BJ (cell line): ENCODE results near the gene TSACC. TPM values are rescaled to one million over a fixed set of nuclear protein-coding genes. Genes with fewer than 3 reads are reported as not detected.

Source experiments
- CTCF ChIA-PET: fragments of 350-600 bp; formaldehyde crosslinking; extraction: SDS; loops from one replicate; lab custom pipeline; 2021; ENCODE audit warnings: antibody characterized with exemption, inconsistent platforms; lab: Yijun Ruan, JAX
- POLR2A ChIA-PET: fragments of 300-600 bp; sonication (Branson Sonifier 250); formaldehyde crosslinking; extraction: SDS; loops from one replicate; lab custom pipeline; 2021; ENCODE audit warnings: antibody characterized with exemption; lab: Charles Lee
- DNase-seq: peaks from one replicate; pipeline ENCODE4 v3.0.0-alpha.2; 2011; ENCODE audit warnings: low read depth
- H3K27me3 ChIP-seq: 2 replicates; pipeline ENCODE4 v1.6.0; 2011; ENCODE audit warnings: low read length; ENCODE audit not compliant: control insufficient read depth, insufficient read depth
- H3K36me3 ChIP-seq: 2 replicates; pipeline ENCODE4 v1.5.1; 2011; ENCODE audit warnings: low read length; ENCODE audit not compliant: control insufficient read depth, insufficient read depth
- H3K4me3 ChIP-seq: 2 replicates; pipeline ENCODE4 v1.5.1; 2011; ENCODE audit warnings: low read depth, mild to moderate bottlenecking, control low read depth, low read length
- polyA plus RNA-seq: library from polyadenylated mRNA; depleted of rRNA; stranded (reverse); fragments of >200 nt; gene quantifications from 2 replicates; pipeline ENCODE4 v1.2.3, GENCODE V29; 2011
- TF ChIP-seq, protein P1 (sequence below): IDR thresholded peaks from 2 replicates; pipeline ENCODE4 v1.5.1; 2011; ENCODE audit warnings: low read depth, mild to moderate bottlenecking, control low read depth, inconsistent platforms, low read length, moderate library complexity; ENCODE audit not compliant: insufficient read depth

The TSACC gene
- polyA plus RNA-seq, 1 experiment = 0.52 TPM

DNA sequence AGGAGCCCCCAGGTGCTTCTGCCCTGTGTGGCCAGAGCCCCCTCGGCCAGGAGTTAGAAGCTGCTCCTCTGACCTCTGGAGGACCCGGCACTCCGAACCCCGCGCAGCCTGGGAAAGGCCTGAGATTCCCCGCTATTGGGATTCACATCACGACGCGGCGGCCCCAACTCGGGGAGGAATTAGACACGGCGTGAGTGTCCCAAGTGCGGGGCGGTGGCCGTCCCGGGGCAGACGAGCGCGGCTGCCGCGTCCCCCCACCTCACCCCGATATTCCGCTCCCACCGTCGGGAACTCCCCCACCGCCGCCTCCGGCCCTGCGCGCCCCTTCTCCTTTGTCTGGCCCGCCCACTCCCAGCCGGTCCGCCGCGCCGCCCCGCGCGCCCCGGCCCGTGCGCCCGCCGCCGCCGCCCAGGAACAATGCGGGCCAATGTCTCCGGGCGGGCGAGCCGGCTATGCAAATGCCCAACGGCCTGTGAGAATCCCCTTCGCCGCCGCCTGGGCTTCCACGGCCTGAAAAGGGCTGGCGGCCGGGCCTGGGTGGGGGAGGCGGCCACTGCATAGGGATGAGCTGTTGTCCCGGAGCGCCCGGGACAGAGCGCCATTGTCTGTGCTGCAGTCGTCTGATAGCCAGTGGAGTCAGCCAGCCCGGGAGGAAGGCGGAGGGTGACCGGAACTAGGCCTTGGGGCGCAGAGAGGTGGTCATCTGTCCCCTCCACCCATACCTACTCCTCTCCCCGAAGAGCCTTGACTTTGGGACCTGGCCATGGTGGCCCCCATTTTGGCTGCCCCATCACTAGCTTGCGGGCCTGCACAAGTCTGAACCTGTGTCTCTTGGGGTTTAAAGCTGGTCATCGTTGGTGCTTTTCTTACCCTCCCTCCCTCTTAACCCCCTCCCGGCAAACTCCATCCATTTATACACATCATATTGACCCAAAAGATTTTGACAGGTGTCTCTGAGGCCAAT is 50.1 kb downstream of the TSACC start:
- DNase-seq = no peak
- ChIA-PET CTCF (interaction anchor here (1.0 to 3.2 kb wide), 4 partner anchors 12 to 220 kb away, joined by 3 to 28 read pairs (median 4); no protein-coding TSS in a partner anchor), POLR2A (no interaction called here)
- Histone ChIP-seq H3K27me3 (peaks cover 34% of the 10 kb centered on the region), H3K4me3 (no peak overlapping the region), H3K36me3 (no peaks in the 10 kb centered on the region)
- TF ChIP-seq, protein P1, sequence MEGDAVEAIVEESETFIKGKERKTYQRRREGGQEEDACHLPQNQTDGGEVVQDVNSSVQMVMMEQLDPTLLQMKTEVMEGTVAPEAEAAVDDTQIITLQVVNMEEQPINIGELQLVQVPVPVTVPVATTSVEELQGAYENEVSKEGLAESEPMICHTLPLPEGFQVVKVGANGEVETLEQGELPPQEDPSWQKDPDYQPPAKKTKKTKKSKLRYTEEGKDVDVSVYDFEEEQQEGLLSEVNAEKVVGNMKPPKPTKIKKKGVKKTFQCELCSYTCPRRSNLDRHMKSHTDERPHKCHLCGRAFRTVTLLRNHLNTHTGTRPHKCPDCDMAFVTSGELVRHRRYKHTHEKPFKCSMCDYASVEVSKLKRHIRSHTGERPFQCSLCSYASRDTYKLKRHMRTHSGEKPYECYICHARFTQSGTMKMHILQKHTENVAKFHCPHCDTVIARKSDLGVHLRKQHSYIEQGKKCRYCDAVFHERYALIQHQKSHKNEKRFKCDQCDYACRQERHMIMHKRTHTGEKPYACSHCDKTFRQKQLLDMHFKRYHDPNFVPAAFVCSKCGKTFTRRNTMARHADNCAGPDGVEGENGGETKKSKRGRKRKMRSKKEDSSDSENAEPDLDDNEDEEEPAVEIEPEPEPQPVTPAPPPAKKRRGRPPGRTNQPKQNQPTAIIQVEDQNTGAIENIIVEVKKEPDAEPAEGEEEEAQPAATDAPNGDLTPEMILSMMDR = no peak

DNA sequence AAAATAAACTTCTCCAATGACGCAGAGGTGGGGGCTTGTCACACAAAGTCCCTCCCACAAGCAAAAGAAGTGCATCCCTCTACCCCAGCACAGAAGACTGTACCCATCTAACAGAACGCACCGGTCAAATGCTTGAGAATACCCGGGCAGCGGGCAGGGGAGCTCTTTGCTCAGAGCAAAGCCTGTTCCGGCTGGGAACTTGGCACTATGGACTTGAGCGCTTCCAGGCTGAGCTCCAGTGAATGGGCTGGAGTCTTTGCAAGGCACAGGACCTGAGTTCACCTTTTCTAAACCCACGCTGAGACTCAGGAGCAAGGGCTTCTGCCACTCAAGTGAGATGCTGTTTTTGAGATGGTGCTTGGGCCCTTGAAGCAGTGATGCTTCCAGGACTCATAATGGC is 51.0 kb downstream of the TSACC start:
- Histone ChIP-seq H3K36me3 (no peaks in the 10 kb centered on the region), H3K4me3 (no peak overlapping the region), H3K27me3 (peaks cover 34% of the 10 kb centered on the region)
- TF ChIP-seq, protein P1 = no peak
- CTCF ChIA-PET = interaction anchor here (0.9 to 3.2 kb wide), 7 partner anchors 13 to 219 kb away, joined by 3 to 28 read pairs (median 3); no protein-coding TSS in a partner anchor
- DNase-seq = no peak
- POLR2A ChIA-PET = no interaction called here

DNA sequence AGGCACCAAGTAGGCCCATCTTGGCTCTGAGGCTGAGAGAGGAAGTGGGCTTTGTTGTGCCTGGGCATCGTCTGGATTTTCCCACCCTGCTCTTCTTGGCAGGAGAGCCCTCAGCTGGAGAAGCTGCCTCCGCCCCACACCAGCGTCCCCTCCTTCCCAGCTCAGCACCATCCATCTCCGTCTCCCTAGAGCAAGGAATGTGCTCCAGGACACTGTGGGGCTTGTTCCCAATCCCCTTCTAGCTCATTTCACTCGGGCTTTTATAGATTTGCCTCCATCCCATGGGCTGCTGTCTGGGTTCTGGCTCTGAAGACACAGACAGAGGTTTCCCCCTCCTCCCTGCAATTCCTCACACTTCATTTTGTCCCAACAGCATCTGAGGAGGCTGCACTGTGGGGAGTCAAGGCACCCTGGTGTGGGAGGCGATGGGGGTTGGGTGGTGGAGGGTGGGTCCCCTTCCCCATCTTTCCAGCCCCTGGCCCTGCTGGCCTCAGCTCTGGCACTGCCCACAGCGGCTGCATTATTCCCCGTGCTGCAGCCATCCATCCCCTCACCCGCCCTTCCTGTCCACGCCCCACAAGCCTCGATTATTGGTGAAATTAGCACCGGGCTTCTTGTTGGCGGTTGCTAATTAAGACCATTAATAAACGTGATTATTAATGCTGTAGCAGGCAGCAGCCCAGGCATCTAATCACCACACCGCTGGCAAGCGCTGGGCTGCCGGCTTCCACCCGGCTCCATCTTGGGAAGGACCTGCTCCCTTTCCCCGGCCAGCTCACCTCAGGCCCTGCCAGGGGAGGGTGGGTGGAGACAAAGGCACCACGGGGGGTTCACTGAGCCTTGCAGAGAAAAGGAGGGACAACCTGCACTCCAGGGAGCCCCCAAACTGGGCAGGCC is 52.4 kb downstream of the TSACC start:
- no peak for DNase-seq
- POLR2A ChIA-PET = no interaction called here
- peaks cover 34% of the 10 kb centered on the region for H3K27me3 ChIP-seq

DNA sequence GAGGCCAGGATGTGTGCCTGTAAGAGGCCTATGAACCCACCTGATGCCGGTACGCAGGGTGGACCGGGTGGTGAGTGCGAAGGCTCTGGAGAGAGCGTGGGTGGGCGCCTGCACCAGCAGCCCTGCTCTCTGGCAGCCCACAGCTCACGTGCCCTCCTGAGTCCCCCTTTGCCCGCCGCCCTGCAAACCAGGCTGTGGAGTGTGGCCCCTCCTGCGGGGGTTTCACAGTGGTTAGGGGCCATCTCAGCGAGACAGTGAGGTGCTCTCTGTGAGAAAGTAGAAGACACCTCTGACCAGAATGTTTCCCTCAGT is 53.0 kb downstream of the TSACC start:
- Histone ChIP-seq H3K4me3 (no peak overlapping the region), H3K36me3 (no peaks in the 10 kb centered on the region), H3K27me3 (peaks cover 33% of the 10 kb centered on the region)
- CTCF ChIA-PET = interaction anchor here (1.1 to 3.2 kb wide), 2 partner anchors 54 to 55 kb away, joined by 5 to 28 read pairs; no protein-coding TSS in a partner anchor
- POLR2A ChIA-PET = no interaction called here
- TF ChIP-seq, protein P1 = no peak
- no peak for DNase-seq

More for the DNA sequence above, 52.4 kb downstream of the TSACC start:
- TF ChIP-seq, protein P1 = no peak
- Histone ChIP-seq H3K4me3 (no peak overlapping the region), H3K36me3 (no peaks in the 10 kb centered on the region)
- CTCF ChIA-PET = interaction anchor here (1.4 to 3.2 kb wide), 3 partner anchors 37 to 55 kb away, joined by 3 to 28 read pairs (median 5); no protein-coding TSS in a partner anchor

DNA sequence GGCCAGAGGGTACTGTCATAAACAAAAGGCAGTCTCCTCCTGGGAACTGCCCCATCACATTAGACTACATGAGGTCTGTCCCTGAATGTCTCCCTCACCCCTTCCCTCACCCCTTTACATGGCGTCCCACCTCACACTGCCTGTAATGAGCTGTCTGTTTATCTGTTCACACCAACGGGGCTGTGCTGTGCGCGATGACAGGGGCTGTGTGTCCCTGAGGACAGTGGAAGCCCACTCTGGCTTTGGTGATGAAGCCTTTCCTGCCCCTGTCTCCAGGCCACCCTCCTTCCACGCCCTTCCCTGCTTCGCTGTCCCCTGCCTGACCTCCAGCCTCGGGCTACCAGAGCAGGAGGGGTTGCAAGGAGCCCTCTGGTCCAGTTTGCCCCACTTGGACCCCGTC is 53.4 kb downstream of the TSACC start:
- TF ChIP-seq, protein P1 = no peak
- no peak for DNase-seq
- POLR2A ChIA-PET = no interaction called here
- CTCF ChIA-PET = interaction anchor here (1.1 kb wide), 1 partner anchor 54 kb away, joined by 5 read pairs; no protein-coding TSS in a partner anchor
- Histone ChIP-seq H3K36me3 (no peaks in the 10 kb centered on the region), H3K4me3 (no peak overlapping the region), H3K27me3 (peaks cover 33% of the 10 kb centered on the region)
